Upper lobe of left lung (tissue), 6 donors: ENCODE measurements around the gene ADGRF1. TPM values are rescaled to one million over a fixed set of nuclear protein-coding genes. Genes with fewer than 3 reads are reported as not detected.
"Not testable (repeated sequence)": the region's sequence is repeated elsewhere in the genome, so short reads cannot be mapped to it uniquely, and the experiment has no call there.

Experiments
- ATAC-seq, 2 donors: fragments of 200-7000 bp; cut with Tn5 transposase; one replicate each; pipeline ENCODE4 v1.9.1; 2022; ENCODE audit warnings: mild to moderate bottlenecking in 2 of 2, moderate library complexity in 2 of 2; ENCODE audit not compliant: low FRiP score in 2 of 2
- DNase-seq, 2 donors: peaks; one replicate each; pipeline ENCODE4 v3.0.0-alpha.2; 2019 to 2020
- H3K27ac ChIP-seq, 4 donors: fragments of 200-600 bp; sonication (generic); one replicate each; pipeline ENCODE4 v1.5.1; 2016 to 2019
- H3K27me3 ChIP-seq, 4 donors: fragments of 200-600 bp; sonication (generic); one replicate each; pipeline ENCODE4 v1.5.1; 2017 to 2019
- H3K36me3 ChIP-seq, 4 donors: fragments of 200-600 bp; sonication (generic); one replicate each; pipeline ENCODE4 v1.5.1; 2016 to 2019
- H3K4me1 ChIP-seq, 4 donors: fragments of 200-600 bp; sonication (generic); one replicate each; pipeline ENCODE4 v1.5.1; 2018 to 2019
- H3K4me3 ChIP-seq, 4 donors: fragments of 200-600 bp; sonication (generic); one replicate each; pipeline ENCODE4 v1.5.1; 2017 to 2019; ENCODE audit warnings: mild to moderate bottlenecking in 2 of 4, moderate library complexity in 1 of 4
- H3K9me3 ChIP-seq, 4 donors: fragments of 200-600 bp; sonication (generic); one replicate each; pipeline ENCODE4 v1.5.1; 2018 to 2019
- EP300 ChIP-seq, 4 donors: sonication (generic); formaldehyde crosslinking; IDR thresholded peaks; one replicate each; pipeline ENCODE4 v1.5.1; 2017; ENCODE audit warnings: antibody characterized with exemption in 4 of 4, control low read depth in 2 of 4
- POLR2A ChIP-seq, 4 donors: fragments of 450-650 bp; IDR thresholded peaks; one replicate each; pipeline ENCODE4 v1.5.1; 2016 to 2017; ENCODE audit warnings: antibody characterized with exemption in 4 of 4, mild to moderate bottlenecking in 2 of 4
- POLR2AphosphoS5 ChIP-seq, 2 donors: sonication (generic); formaldehyde crosslinking; IDR thresholded peaks; one replicate each; pipeline ENCODE4 v1.5.1; 2017; ENCODE audit warnings: antibody characterized with exemption in 2 of 2
- WGBS, 2 donors: methylation state at CpG; one replicate each; pipeline ENCODE4 v1.1.5; 2017 to 2018; 5-methylcytosine and 5-hydroxymethylcytosine counted together
- total RNA-seq, 6 donors: library from RNA; depleted of rRNA in 4 of 6; stranded (reverse); fragments of >200 nt in 4 of 6; gene quantifications; one replicate each; pipeline versions ENCODE4 v1.1.0 to v1.2.1, GENCODE V29; 2016 to 2021
- TF ChIP-seq, protein P1 (sequence below), 6 experiments: fragments of 450-650 bp in 4 of 6; fragments of 200-600 bp in 2 of 6; sonication (generic) in 2 of 6; IDR thresholded peaks; one replicate each; pipeline ENCODE4 v1.5.1; 2016 to 2019; ENCODE audit warnings: antibody characterized with exemption in 6 of 6
- donor health status: DM: no; HTN: no; CAD: no; lungs with moderate emphysema.
- donor health status: DM: no; HTN: yes; CAD: no; lungs with severe emphysema.

The ADGRF1 gene
- total RNA-seq = 10 to 100 TPM in 1 of 6 donors, 1 to 10 TPM in 5; 2.3 to 10.3 (median 7.5) TPM

DNA sequence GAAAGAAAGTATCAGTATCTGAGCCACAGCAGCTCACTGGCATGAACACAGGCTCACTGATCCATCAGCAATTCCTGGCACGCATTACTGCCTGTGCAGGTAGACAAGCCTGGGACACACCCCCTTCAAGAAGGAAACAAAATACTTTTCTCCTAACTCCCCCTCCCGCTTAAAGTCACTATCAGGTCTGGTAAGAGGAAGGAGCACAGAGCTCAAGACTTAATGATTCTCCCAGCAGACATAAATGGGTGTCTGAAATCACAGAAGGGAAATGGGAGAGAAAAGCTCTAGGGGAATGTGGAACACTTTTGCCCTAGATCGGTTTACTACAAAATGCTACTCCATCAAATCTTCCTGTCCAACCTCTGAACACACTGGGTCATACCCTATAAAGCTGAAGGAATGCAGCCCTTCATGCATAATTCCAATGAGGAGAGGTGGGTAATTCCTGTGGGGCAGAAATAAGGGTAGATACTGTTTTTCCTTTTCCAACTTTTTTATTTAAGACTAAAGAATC, at the start of gene ADGRF1:
Gene ADGRF1, minus strand, starts transcription at position 58 of the 517 bp plus-strand sequence. CDS start 13,271 bp downstream, outside the sequence.
- H3K27me3 ChIP-seq = no peaks in the 10 kb centered on the region
- H3K4me3 ChIP-seq = peak within 1 kb of the TSS in 2 of 4 donors; percentile 5 to 19
- DNase-seq = peak in 1 of 2 donors; percentile 73
- H3K36me3 ChIP-seq = no peaks in the 10 kb centered on the region
- 64 to 68% methylated on average over 3 of the region's 3 CpGs for WGBS, 2 donors
- H3K27ac ChIP-seq = peak within 1 kb of the TSS in 2 of 4 donors; percentile 3 to 5
- no peaks in the 10 kb centered on the region for H3K9me3 ChIP-seq
- ATAC-seq = peak in 1 of 2 donors; percentile 49
- TF ChIP-seq POLR2A (IDR thresholded peaks at IDR 0.05) (no peak), EP300 (IDR thresholded peaks at IDR 0.05) (no peak), POLR2AphosphoS5 (IDR thresholded peaks at IDR 0.05) (no peak)
- TF ChIP-seq, protein P1, sequence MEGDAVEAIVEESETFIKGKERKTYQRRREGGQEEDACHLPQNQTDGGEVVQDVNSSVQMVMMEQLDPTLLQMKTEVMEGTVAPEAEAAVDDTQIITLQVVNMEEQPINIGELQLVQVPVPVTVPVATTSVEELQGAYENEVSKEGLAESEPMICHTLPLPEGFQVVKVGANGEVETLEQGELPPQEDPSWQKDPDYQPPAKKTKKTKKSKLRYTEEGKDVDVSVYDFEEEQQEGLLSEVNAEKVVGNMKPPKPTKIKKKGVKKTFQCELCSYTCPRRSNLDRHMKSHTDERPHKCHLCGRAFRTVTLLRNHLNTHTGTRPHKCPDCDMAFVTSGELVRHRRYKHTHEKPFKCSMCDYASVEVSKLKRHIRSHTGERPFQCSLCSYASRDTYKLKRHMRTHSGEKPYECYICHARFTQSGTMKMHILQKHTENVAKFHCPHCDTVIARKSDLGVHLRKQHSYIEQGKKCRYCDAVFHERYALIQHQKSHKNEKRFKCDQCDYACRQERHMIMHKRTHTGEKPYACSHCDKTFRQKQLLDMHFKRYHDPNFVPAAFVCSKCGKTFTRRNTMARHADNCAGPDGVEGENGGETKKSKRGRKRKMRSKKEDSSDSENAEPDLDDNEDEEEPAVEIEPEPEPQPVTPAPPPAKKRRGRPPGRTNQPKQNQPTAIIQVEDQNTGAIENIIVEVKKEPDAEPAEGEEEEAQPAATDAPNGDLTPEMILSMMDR (IDR thresholded peaks at IDR 0.05) = no peak
- H3K4me1 ChIP-seq = peaks cover 5 to 13% (median 9%) of the 10 kb centered on the region in 4 donors

DNA sequence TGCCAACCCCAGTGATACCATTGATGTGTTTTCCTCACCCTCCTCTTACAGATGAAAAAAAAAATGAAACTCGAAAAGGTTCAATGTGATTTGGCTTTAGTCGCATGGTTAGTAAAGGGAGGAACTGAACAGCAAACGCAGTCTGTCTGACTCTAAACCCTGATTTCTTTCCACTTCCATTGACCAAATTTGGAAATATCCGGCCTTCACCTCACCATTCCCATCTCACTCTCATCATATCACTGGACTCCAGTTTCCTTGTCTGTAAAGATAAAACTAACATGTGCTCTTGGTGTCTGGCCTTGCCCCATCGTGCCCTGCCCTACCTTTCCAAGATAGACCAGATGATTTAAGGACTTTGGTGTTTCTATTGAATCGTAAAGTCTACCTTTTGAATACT, 48.7 kb upstream of the ADGRF1 start:
- no peak for ATAC-seq
- 89 to 96% methylated on average over 6 of the region's 6 CpGs for WGBS, 2 donors
- no peaks in the 10 kb centered on the region for H3K27me3 ChIP-seq

DNA sequence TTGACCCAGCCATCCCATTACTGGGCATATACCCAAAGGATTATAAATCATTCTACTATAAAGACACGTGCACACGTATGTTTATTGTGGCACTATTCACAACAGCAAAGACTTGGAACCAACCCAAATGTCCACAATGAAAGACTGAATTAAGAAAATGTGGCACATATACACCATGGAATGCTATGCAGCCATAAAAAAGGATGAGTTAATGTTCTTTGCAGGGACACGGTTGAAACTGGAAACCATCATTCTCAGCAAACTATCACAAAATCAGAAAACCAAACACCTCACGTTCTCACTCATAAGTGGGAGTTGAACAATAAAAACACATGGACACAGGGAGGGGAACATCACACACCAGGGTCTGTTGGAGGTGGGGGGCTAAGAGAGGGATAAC, 47.3 kb upstream of the ADGRF1 start:
- WGBS, 2 donors = 64 to 78% methylated on average over 4 of the region's 4 CpGs
- not testable (repeated sequence) for H3K4me3 ChIP-seq, H3K27me3 ChIP-seq, DNase-seq, ATAC-seq, H3K36me3 ChIP-seq, H3K27ac ChIP-seq, H3K9me3 ChIP-seq
- H3K4me1 ChIP-seq = peaks cover 0 to 11% (median 3%) of the 10 kb centered on the region in 4 donors

More for the DNA sequence above, 48.7 kb upstream of the ADGRF1 start:
- no peak for DNase-seq
- no peaks in the 10 kb centered on the region for H3K9me3 ChIP-seq
- TF ChIP-seq EP300 (IDR thresholded peaks at IDR 0.05) = no peak
- TF ChIP-seq, protein P1 (IDR thresholded peaks at IDR 0.05) = no peak
- TF ChIP-seq POLR2A (IDR thresholded peaks at IDR 0.05) = no peak
- no peak for TF ChIP-seq POLR2AphosphoS5 (IDR thresholded peaks at IDR 0.05)
- H3K4me1 ChIP-seq = peaks cover 0 to 9% (median 3%) of the 10 kb centered on the region in 4 donors
- H3K36me3 ChIP-seq = no peaks in the 10 kb centered on the region
- H3K4me3 ChIP-seq = no peak overlapping the region
- H3K27ac ChIP-seq = no peak overlapping the region

DNA sequence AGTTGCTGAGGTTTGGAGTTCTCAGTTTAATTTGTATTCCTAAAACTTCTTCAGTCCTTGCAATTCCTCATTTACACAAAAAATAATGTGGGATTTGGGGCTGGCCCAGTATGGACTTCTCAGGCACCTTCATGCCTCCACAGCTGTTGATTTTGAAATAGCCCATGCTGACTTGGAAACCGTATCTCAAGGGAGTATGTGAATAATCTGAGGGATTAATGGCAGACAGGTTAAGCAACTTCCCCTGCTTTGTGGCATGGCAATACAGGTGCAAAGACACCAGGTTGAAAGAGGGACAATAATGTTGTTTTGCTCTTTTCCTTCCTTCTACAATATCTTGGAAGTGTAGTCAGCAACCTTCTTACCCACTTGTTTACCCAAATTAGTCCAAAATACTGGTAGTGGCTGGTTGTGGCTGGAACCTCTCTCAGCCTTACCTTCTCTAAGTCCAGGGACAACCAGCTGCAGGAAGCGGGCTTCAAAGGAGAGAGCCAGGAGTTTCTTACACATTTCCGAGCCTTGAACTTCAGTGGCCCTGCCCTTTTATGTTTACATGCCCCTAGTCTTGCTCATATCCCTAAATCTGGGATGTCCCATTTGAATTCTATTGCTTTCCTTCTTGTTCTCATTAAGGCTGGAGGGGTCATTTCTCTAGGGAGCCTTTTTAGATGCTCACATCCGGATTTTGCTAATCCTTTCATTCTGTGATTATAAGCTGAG, 44.1 kb upstream of the ADGRF1 start:
- 77 to 79% methylated on average over 4 of the region's 4 CpGs for WGBS, 2 donors
- H3K4me3 ChIP-seq = no peak overlapping the region
- H3K36me3 ChIP-seq = no peaks in the 10 kb centered on the region
- H3K4me1 ChIP-seq = peaks cover 9 to 18% (median 12%) of the 10 kb centered on the region in 4 donors
- DNase-seq (no peak), ATAC-seq (no peak)
- no peak overlapping the region for H3K27ac ChIP-seq
- TF ChIP-seq POLR2AphosphoS5 (IDR thresholded peaks at IDR 0.05) = no peak
- no peak for TF ChIP-seq POLR2A (IDR thresholded peaks at IDR 0.05)
- no peak for TF ChIP-seq EP300 (IDR thresholded peaks at IDR 0.05)
- TF ChIP-seq, protein P1 (IDR thresholded peaks at IDR 0.05) = no peak
- H3K27me3 ChIP-seq = no peaks in the 10 kb centered on the region
- H3K9me3 ChIP-seq = no peaks in the 10 kb centered on the region

DNA sequence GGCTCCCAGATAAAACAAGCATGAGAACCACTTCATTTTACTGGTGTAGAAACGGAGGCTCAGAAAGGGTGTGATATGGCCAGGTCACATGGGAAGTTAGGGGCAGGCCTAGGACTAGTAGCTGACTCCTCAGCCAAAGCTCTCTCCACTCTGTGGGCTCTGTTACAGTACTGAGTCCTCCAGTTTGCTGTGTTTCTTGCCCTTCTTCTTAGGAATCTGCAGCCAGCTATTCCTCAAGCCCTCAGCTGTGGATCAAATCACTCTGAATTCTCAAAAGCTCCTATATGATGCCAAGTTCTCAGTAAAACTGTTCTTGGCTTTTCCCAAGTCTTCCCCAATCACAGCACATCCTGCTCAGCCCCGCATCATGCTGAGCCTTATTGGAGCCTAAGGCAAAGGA, 42.5 kb upstream of the ADGRF1 start:
- H3K9me3 ChIP-seq = no peaks in the 10 kb centered on the region

More for the DNA sequence above, 42.5 kb upstream of the ADGRF1 start:
- H3K27ac ChIP-seq = no peak overlapping the region
- H3K4me1 ChIP-seq = peaks cover 9 to 18% (median 12%) of the 10 kb centered on the region in 4 donors
- no peaks in the 10 kb centered on the region for H3K27me3 ChIP-seq
- DNase-seq = no peak
- no peaks in the 10 kb centered on the region for H3K36me3 ChIP-seq
- no peak for TF ChIP-seq POLR2A (IDR thresholded peaks at IDR 0.05)
- TF ChIP-seq, protein P1 (IDR thresholded peaks at IDR 0.05) = no peak
- TF ChIP-seq POLR2AphosphoS5 (IDR thresholded peaks at IDR 0.05) = no peak
- no peak for TF ChIP-seq EP300 (IDR thresholded peaks at IDR 0.05)
- no peak overlapping the region for H3K4me3 ChIP-seq
- ATAC-seq = no peak
- 74 to 76% methylated on average over 2 of the region's 2 CpGs for WGBS, 2 donors
